ENCODE results near the gene BMX.

GRCh38 chrX:15574017-15574416 is 73.4 kb downstream of the BMX start:
- TF ChIP-seq, protein P1, sequence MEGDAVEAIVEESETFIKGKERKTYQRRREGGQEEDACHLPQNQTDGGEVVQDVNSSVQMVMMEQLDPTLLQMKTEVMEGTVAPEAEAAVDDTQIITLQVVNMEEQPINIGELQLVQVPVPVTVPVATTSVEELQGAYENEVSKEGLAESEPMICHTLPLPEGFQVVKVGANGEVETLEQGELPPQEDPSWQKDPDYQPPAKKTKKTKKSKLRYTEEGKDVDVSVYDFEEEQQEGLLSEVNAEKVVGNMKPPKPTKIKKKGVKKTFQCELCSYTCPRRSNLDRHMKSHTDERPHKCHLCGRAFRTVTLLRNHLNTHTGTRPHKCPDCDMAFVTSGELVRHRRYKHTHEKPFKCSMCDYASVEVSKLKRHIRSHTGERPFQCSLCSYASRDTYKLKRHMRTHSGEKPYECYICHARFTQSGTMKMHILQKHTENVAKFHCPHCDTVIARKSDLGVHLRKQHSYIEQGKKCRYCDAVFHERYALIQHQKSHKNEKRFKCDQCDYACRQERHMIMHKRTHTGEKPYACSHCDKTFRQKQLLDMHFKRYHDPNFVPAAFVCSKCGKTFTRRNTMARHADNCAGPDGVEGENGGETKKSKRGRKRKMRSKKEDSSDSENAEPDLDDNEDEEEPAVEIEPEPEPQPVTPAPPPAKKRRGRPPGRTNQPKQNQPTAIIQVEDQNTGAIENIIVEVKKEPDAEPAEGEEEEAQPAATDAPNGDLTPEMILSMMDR (IDR thresholded peaks at IDR 0.05) = no peak
- TF ChIP-seq POLR2A (IDR thresholded peaks at IDR 0.05) = no peak

Measured in gastroesophageal sphincter (tissue), 3 donors.